K562 (cell line): Measurements from ENCODE around the gene NEB. TPM values are rescaled to one million over a fixed set of nuclear protein-coding genes. Genes with fewer than 3 reads are reported as not detected.
A peak's percentile ranks its signal among the peaks of the same experiment; 100 is the strongest.

Experiments
- CHD1 ChIP-seq: fragments of 200-600 bp; sonication (generic); IDR thresholded peaks from one replicate; pipeline ENCODE4 v1.6.1; 2012; ENCODE audit warnings: mild to moderate bottlenecking, moderate library complexity, low read length, inconsistent platforms
- E2F8 ChIP-seq: fragments of 450-650 bp; IDR thresholded peaks from 2 replicates; pipeline ENCODE4 v1.7.1; 2018; ENCODE audit warnings: mild to moderate bottlenecking, low read depth; ENCODE audit not compliant: partially characterized antibody
- EHMT2 ChIP-seq: fragments of 450-650 bp; IDR thresholded peaks from 2 replicates; pipeline ENCODE4 v1.6.1; 2018; ENCODE audit warnings: antibody characterized with exemption
- ETS1 ChIP-seq: conservative IDR thresholded peaks from 2 replicates; pipeline ENCODE4 v1.6.1; 2011; ENCODE audit warnings: low read depth, mild to moderate bottlenecking, low read length; ENCODE audit not compliant: control insufficient read depth
- KLF6 ChIP-seq: fragments of 250-450 bp; sonication (Bioruptor Pico); IDR thresholded peaks from 2 replicates; pipeline ENCODE4 v1.4.0; 2020; ENCODE audit warnings: mild to moderate bottlenecking, moderate library complexity, borderline replicate concordance
- MXI1 ChIP-seq: IDR thresholded peaks from 2 replicates; pipeline ENCODE4 v1.6.1; 2011; ENCODE audit warnings: low read depth, mild to moderate bottlenecking, improper control_type of control experiment, low read length
- RHOXF2B ChIP-seq: fragments of 250-450 bp; sonication (Bioruptor Pico); conservative IDR thresholded peaks from 2 replicates; pipeline ENCODE4 v1.5.1; 2021
- SAFB ChIP-seq: fragments of 200-400 bp; formaldehyde crosslinking; IDR thresholded peaks from 2 replicates; pipeline ENCODE4 v1.6.1; 2017; ENCODE audit warnings: low read depth, low read length, borderline replicate concordance
- TAF7 ChIP-seq: fragments of 450-650 bp; IDR thresholded peaks from 2 replicates; pipeline ENCODE4 v1.6.1; 2016; ENCODE audit warnings: missing genetic modification characterization, missing compliant biosample characterization
- TRIM25 ChIP-seq: fragments of 450-650 bp; IDR thresholded peaks from 2 replicates; pipeline ENCODE4 v1.7.0; 2016; ENCODE audit warnings: borderline replicate concordance
- VEZF1 ChIP-seq: fragments of 200-800 bp; sonication (Bioruptor generic); IDR thresholded peaks from 2 replicates; pipeline ENCODE4 v1.6.1; 2017; ENCODE audit warnings: missing genetic modification characterization, missing compliant biosample characterization
- ZFP91 ChIP-seq: sonication (generic); formaldehyde crosslinking; IDR thresholded peaks from 2 replicates; pipeline ENCODE4 v1.8.0; 2022; ENCODE audit warnings: mild to moderate bottlenecking, missing genetic modification reagents
- ZNF280B ChIP-seq: fragments of 250-450 bp; sonication (Bioruptor Pico); IDR thresholded peaks from 2 replicates; pipeline ENCODE4 v1.5.1; 2021; ENCODE audit warnings: mild to moderate bottlenecking
- ZNF354B ChIP-seq: fragments of 250-450 bp; sonication (Bioruptor Pico); IDR thresholded peaks from 2 replicates; pipeline ENCODE4 v1.4.0; 2020
- ZNF699 ChIP-seq: fragments of 250-450 bp; sonication (Bioruptor Pico); IDR thresholded peaks from 2 replicates; pipeline ENCODE4 v1.8.0; 2021; ENCODE audit warnings: mild to moderate bottlenecking, moderate library complexity; ENCODE audit not compliant: insufficient replicate concordance
- ZZZ3 ChIP-seq: fragments of 450-650 bp; IDR thresholded peaks from 2 replicates; pipeline ENCODE4 v1.6.1; 2016; ENCODE audit warnings: antibody characterized with exemption, mild to moderate bottlenecking, moderate library complexity
- polyA plus RNA-seq, 8 experiments: library from polyadenylated mRNA; depleted of rRNA in 4 of 8; stranded (reverse) in 5 of 8; unstranded in 3 of 8; fragments of >200 nt; fragmentation: Nextera tagmentation in 2 of 8; fragmentation: Illumina TruSeq in 1 of 8; extraction: Ambion mirVana in 2 of 8; extraction: Trizol in 1 of 8; gene quantifications; 2 replicates each; pipeline versions ENCODE4 v1.2.1 to v1.2.3, GENCODE V29; 2011 to 2014; ENCODE audit warnings: inconsistent platforms in 1 of 8, missing spikeins in 1 of 8
- total RNA-seq, 7 experiments: library from RNA; depleted of rRNA in 6 of 7; stranded (reverse); fragments of >200 nt in 6 of 7; fragmentation: Illumina TruSeq in 2 of 7; extraction: Trizol in 2 of 7; gene quantifications; 2 replicates each; pipeline versions ENCODE4 v1.2.1 to v1.2.3, GENCODE V29; 2011 to 2021; ENCODE audit warnings: low replicate concordance in 1 of 7

NEB gene
- total and polyA plus RNA-seq, 9 of the 15 experiments (the other 6 are each of a cell fraction or from before 2014, with no cell fraction given): 1.7 to 3.8 (median 2.9) TPM

- TF ChIP-seq TRIM25 (no peak), ZNF280B (no peak), KLF6 (CRISPR knock-in tag) (peak; percentile 28; the same call in 1 of the 2 replicates), ZNF699 (CRISPR knock-in tag) (no peak), ETS1 (no peak), SAFB (no peak), MXI1 (no peak), TAF7 (tag) (no peak), RHOXF2B (CRISPR knock-in tag) (no peak), E2F8 (no peak), VEZF1 (CRISPR knock-in tag) (no peak), CHD1 (no peak), ZZZ3 (no peak), ZNF354B (no peak), ZFP91 (CRISPR knock-in tag) (no peak), EHMT2 (peak; percentile 59; the same call in 1 of the 2 replicates)
Measured at GRCh38 chr2:151669585-151670081, 64.6 kb downstream of the NEB start (continued).
